Activated naive CD4-positive, alpha-beta T cell treated with Interleukin-2 at 50 U/mL for 16 hours (primary cell): ENCODE results near the gene MCAM.
A peak's percentile ranks its signal among the peaks of the same experiment; 100 is the strongest.

Experiments
- DNase-seq: peaks from one replicate; pipeline ENCODE4 v3.0.0-alpha.2; 2020

The MCAM gene

DNA sequence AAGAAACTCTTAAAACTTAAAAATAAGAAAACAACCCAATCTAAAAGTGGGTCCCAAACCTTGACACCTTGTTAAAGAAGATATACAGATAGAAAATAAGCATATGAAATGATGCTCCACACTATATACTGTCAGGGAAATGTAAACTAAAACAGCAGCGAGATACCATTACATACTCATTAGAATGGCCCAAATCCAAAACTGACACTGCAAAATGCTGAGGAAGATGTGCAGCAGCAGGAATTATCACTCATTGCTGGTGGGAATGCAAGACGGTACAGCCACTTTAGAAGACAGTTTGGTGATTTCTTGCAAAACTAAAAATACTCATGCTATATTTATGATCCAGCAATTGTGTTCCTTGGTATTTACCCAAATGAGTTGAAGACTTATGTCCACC, 12.4 kb upstream of the MCAM start:
- DNase-seq, result no peak

DNA sequence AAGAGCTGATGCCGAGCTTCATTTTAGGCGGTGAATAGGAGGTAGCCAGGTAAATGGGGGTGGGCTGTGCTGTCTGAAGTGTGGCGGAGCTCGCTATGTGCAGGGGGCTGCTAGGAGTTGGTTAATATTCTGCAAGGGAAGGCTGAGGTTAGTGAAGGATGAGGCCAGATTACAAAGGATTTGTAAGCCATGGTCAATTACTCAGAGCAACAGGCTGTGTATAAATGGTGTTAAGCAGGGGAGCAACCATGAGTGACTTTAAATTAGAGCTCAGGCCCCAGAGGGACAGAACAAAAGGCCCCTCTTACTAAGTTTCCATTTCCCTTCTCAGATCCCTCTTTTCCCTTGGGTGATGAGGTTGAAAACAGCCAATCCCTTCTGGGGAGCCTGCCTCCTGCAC, 7.3 kb upstream of the MCAM start:
- no peak for DNase-seq

DNA sequence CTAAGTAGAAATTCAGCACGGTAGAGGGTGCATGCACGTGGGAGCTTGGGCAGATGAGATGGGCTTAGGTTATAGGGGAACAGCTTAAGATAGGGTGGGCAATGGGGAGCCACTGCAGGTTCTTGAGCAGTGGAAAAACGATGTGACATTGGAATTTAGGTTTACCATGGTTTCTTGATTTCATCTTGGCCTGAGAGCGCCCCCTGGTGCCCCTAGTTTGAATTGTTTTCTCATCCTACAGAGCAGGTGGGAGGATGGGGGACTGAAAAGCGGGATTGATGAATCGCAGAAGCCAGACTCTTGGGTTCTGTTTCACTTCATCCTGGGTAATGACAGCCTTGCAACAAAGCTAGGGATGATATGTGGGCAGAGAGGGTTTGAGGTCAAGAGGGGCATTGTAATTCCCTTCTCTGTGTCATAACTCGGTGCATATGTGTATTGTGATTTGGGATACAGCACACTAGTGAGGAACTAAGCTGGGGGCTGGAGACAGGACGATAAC, 6.7 kb upstream of the MCAM start:
- peak; percentile 80 for DNase-seq

DNA sequence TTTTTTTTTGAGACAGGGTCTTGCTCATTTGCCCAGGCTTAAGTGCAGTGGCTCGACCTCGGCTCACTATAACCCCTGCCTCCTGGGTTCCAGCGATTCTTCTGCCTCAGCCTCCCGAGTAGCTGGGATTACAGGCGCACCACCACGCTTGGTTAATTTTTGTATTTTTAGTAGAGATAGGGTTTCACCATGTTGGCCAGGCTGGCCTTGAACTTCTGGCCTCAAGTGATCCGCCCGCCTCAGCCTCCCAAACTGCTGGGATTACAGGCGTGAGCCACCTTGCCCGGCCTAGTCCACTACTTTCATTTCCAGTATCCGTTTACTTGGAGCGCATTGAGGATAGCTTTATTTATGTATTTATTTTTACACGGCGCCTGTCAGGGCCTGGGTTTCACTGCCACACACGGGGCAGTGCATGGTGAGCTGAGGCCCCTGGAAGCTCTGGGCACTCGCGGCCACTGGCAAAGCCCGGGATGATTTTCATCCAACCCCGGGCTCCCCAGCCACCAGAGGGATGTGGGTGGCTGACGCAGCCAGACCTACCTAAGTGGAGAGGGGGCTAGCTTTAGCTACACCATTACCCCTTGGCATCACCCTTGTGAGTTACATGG, 6.1 kb upstream of the MCAM start:
- no peak for DNase-seq

DNA sequence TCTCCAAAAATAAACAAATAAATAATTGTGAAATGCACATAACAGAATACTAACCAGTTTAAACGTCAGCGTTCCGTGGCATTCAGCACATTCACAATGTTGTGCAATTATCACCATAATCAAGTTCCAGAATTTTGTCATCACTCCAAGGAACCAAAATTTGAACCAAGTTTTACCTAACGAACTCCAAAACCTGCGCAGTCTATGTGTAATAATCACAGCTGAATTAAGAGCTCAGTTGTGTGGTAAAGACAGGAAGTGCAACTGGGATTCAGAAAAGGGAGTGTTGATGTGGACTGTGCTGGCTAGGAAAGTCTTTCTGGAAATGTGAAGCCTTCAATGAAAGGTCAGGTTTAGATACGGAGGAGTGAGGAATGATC, 5.4 kb upstream of the MCAM start:
- DNase-seq, result no peak

DNA sequence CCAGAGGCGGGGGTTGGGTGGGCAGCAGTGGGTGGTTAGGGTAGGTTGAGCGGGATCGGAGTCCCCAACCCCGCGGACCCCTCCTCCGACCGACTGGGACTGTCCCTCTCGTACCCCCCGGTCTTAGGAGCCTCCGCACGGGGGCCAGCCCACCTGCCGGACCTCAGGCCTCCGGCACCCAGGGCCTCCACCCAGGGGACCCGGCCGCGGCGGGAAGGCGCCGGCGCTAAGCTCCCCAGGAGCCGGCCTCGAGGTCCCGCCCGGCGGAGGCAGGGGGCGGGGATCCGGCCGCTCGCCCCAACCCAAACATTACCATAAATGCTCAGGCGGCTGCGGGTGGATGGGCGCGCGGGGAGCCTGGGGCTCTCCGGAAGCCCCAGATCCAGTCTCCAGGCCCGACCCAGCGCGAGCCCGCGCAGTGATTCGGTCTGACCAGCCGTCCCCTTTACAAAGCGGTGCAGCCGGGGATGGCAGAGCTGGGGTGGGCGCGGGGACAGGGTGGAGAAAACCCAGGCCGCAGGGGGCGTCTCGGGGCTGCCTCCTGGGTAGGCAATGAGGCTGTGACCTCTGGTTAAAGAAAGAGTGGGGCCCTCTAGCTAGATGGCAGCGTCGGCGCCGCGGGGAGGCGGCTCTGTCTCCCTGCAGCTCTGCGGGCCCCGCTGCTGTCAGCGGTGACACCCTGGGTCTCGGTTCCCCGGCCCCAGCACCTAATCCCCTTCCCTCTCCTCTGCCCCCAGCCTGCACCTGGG, 4.0 kb upstream of the MCAM start:
- peak; percentile 53 for DNase-seq

DNA sequence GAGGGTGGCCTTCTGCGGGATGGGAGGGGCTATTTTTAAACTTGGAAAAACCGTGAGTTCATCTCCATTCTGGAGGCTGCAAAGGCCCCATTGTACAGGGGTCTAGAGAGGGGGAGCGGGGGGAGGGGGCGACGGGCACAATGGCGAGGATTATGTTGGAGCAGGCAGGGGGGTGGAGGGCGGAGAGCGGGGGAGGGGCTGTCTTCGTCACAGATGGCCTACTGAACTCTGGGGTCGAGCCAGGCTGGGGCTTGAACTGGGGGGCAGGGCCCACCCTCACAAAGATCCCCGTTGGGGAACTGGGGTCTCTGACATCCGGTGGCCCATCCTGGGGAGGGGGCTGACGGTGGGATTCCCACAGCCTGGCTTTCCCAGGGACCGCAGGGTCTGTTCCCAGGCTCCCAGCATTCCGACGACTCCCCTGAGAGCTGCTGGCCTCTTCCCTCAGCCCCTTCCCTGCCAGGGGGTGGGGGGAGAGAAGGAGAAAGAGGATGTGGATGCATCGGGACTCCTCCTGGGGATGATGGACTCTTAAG, 3.4 kb upstream of the MCAM start:
- no peak for DNase-seq

DNA sequence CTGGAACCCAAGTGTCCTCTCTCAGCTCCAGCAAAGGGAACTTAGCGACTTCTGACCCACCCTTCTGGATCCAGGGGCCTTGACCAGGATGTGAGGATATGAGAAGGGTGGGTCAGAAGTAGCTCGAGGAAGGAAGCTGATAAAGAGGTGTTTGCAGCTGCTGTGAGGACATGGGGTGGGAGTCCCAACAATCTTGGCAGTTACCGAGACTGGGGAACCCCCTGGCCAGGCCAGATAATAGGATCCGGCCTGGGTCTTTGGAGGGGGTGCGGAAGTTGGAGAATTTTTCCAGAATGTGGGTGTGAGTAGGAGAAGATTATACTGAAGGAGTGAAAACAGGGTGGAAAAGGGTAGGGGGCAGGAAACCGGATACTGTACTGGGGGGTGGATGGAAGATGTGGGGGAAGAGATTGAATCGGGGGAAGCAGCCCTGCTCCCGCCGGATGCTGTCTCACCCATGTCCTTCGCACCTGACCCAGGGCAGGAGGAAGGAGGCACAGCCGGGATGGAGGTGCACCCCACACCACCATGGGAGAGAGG, 2.8 kb upstream of the MCAM start:
- no peak for DNase-seq

DNA sequence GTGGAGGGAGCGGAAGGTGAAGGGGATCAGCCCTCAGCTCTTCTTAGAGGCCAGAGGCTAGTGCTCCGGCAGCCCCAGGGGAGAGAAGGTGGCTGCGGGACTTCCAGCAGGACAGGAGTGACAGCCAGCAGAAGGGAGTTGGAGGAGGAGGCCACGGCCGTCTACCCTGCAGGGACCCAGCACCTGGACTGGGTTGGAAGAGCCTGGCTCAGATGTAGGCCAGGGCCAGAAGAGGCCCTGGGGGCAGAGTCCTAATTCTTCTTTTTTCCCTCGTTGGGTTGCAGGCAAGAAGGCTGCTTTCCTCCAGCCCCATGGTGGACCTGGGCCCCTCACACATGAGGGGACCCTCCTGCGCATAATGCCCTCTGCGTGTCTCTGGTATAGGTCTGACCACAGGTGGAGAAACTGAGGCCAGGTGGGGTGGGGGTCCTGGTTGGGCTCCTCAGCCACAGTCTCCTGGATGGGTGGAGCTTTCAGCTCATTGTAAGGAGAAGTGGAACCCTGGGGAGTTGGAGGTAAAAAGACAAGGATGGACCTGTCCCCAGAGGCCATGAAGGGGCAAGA, 2.3 kb upstream of the MCAM start:
- no peak for DNase-seq

DNA sequence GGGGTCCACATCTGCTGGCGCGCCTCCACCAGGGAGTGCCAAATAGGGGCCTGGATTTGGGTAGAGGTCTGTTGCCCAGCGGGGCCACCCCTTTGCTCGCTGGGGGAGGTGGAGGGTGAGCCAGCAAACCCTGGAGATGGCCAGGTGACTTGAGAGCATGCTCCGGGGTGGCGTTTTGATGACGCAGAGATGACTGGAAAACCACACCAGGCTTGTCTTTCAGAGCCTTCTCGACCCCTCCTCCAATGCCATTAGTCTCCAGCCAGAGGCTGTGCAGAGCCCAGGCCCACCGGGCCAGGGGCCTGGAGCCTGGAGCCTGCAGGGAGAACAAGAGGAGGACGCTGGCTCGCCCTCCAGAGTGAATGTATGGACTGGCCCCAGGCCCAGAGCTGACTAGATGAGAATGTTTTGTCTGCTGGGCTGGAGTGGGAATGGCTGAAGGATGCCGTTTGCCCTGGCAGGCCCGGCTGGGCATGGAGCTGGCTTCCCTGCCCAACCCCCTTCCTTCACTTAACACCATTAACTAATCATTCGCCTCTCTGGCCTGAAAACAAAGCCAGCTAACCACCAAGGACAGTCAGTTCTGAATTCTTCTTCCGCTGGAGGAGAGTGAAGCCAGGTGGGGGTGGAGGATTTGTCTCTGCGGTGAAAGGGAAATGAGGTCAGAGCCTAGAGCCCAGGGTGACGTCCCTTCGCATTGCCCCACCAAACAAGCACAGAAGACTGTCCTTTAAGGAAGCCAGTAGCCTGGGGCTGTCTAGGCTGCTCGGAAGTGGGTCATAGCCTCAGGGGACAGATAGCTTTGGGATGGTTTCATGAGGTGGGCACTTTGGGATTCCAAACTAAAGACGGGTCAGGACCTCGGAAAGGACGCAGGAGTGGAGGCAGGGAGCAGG, 1.6 kb upstream of the MCAM start:
- peak; percentile 50 for DNase-seq

DNA sequence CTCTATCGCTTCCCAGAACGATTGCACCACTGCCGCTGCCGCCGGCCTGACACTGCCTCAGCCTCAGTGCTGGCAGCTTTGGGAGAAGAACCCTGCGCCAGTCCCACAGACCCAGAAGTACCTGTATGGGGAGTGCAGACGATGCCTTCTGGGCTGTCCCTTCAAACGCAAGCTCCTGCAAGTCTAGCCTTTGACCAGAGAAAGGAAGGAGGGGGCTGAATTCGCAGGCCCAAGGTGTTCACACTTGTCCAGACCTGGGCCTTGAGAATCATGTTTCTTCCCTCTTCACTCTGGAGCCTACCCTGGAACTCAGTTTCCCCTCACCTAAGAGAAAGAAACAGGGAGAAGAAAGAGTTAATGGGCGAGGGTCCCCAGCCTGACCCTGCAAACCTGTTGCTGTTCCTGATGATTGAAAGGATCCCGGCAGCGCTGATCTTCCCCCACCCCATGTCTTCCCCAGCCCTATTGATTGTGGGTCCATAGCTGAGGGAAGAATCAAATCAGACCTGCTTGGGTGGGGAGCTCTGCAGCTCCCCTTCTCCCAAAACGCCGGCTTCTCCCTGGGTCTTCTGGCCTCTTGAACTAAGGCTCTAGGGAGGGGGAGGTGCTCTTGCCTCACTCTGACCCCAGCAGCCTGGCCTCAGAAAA, 786 bp upstream of the MCAM start:
- no peak for DNase-seq

DNA sequence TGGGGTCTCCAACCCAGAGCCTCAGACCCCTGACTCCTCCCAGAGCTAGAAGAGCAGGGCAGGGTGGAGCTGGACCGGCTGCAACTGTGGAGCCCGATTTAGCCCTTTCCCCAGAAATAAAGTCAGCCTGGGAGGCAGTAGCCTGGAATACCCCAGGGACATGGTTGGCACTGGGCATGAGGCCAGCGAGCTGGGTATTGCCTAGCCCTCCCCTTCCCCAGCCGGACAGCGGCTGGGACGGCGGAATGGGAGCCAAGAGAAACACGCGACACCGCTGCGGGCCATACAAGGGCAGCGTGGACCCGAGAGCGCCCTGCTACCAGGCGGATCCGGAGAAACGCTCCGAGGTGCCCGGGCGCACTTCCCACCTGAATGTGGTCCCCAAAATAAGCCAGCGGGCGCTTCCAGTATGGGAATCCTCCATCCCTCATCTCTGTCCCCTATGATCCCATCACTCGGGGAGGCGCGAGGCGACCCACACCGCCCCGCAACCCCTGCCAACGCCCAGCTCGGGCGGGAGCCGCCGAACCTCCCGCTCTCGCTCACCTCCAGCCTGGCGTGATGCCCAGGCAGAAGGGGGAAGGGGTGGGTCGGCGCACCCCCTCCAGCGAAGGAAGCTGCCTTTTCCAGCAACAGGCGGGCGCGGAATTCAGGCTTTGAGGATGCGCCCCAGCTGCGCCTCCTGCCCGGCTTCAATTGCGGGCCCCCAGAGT, 758 bp downstream of the MCAM start:
- DNase-seq, result no peak

DNA sequence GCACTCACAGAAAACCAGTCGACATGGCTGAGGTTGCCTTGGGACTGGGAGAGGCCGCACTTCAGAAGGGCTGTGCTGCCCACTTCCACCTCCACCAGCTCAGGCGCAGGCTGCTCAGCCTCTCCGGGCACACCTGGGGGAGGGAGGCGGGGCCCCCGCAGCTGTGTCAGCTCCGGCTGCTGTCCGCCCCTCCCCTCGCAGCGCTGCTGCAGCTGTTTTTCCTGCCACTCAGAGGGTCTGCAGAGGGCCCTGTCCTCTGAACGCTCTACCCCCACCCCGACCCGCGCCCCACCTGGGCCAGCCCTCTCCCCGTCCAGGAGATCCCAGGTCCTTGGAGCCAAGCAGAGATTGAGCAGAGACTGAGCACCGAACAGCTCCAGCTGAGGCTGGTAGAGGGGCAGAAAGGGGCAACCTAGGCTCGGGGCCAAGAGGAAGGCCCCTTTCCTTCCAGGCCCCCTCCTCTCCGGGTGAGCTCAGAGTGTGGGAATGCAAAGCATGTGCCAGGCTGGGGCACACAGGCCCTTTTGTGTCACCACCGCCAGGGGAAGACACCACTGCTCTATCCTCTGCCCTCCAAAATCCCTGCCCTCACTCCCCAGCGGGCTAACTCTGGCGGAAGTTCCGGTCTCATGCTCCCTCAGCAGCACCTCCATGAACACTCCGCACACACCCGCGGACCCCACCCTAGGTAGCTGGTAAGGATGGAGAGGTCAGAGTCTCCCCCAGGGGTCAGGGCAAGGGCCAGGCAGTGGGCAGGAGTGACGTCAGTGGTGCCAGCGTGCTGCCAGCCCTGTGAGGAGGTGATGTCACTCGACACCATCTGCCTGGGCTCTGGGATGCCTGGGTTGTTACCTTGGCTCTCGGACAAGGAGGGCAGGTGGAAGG, 1.6 kb downstream of the MCAM start:
- peak; percentile 58 for DNase-seq

DNA sequence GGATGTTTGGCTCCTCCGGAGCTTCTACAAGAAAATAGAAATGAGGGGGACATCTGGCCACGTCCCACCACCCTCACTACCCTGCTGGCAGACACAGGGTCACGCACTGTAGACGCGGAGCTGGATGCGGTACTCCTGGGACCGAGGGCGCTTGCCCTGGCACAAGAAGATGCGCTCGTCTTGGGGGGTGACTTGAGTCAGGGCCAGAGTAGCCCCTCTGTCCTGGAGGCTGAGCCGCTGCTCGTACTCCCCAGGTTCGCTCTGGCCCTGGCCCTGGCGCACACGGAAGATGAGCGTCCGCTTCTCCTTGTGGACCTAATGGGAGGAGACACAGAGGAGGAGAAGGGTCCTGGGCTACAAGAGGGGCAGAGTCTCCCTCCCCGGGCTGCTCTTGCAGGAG, 2.2 kb downstream of the MCAM start:
- no peak for DNase-seq

DNA sequence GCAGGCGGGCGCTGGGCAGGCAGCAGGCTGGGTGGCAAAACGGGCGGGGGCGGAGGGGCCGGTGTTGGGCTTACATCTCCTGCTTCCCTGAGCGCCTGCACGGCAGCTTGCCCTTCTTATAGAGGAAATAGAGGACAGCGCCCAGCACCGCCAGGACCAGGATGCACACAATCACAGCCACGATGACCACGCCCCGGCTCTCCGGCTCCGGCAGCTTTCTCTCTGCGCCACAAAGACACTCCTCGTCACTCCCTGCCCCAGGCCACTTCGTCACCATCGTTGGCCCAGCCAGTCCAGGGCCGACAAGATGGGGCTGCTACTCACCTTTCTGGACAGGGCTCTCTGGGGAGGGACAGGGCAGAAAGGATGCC, 6.3 kb downstream of the MCAM start:
- DNase-seq, result no peak

DNA sequence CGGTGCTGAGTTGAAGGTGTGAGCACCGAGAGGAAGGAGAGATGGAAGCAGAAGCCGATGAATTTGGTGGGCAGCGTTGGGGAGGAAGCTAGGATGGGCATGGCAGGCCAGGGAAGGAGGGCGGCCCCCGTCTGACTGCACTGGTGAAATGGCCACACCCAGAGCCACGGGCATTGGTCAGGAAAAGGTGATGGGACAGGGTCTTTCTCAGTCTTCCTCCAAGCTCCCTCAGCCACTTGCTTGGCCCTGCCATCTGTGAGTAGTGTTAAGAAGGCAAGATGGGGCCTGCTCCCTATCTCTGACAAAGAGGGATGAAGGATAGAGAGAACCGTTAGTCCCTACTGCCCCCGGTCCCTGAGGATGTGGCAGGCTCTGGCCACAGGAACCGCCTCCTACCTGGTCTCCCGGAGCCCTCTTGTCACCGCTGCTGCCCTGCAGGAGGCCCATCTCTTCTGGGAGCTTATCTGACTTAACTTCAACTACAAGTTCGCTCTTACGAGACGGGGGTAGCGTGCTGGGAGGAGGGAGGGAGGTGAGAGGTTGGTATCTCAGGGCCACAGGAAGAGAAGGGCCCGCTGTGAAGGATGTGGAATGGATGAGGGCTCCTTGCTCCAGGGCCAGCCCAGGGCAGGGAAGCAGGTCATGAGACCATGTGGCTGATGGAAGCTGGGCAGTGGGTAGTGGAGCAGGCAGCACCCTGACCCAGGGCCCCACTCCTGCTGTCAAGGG, 6.8 kb downstream of the MCAM start:
- DNase-seq, result no peak

DNA sequence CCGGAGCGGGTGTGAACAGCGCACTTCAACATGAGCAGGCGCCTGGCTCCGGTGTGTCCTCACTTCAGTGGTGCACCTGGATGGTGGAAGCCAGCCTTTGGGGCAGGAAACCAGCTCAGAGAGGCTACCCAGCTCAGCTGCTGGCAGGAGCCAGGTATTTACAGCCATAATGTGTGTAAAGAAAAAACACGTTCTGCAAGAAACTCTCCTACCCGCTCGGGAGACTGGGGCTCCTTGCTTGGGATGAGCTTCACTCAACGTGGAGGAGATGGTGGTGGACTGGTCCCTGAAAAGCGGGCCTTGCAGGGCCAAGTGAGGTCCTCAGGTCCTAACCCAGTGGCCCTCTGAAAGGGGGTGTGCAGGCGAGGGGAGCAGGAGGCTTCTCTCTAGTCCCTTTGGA, 7.5 kb downstream of the MCAM start:
- no peak for DNase-seq

DNA sequence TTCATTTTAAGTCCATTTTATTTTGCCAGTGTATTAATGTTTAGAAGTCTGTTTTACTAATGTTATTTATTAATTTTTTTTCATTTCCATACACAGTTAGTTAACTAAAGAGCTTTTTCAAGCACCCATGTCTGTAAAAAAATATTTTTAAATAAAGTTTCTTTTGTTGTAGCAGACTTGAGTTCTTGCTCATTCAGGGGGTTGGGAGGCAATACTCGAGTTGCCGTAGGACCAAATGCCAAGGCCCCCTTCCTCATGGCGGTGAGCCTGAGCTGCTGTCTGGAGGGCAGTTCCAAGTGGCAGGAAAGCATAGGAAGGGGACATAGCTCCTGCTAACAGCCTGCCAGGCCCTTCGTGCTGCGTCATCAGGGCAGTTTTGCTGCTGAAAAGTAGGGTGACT, 9.0 kb downstream of the MCAM start:
- DNase-seq, result no peak

DNA sequence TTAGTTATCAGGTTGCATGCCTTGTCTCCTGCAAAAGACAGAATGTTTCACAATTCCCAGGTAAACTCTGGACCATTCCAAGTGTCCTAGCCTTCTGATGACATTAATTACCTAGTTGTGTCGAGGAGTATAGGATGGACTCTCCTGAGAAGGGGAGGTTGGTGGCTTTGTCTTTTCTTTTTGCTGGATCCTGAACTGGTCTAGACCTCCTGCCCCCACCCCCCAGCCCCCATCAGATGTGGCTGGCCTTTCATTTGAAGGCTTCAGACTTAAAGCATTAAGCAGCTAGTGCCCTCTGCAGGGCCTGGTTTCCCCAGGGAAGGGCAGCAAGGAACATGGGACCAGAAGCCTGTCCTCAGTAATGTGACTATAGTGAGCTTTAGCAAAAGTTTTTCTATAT, 9.7 kb downstream of the MCAM start:
- DNase-seq, result no peak

DNA sequence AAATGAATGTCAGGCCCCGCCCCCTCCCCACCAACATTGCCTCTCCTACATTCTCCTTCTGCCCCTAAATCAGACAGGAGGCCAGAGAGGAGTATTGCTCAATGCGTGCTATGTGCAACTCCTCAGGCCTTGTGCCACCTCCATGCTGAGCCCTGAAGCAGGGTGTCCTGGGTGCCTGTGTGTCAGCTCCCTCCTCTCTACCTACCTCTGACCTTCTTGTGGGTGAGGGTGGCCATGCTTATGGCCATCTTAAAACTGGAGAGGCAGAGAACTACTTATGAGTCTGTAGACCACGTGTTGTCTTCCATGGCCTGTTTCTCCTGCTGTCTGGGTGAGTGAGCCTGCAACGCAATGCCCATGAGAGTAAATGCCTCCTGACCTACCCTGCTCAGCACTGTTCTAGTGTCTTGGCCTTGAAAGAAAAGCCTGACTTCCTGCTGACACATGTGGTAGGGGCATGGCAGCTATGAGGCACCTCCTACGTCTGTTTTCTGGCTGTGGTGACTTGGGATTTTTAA, 10.5 kb downstream of the MCAM start:
- DNase-seq, result no peak
